ENCODE data around the gene IFT43. TPM values are rescaled to one million over a fixed set of nuclear protein-coding genes. Genes with fewer than 3 reads are reported as not detected.
A peak's percentile ranks its signal among the peaks of the same experiment; 100 is the strongest.

The IFT43 gene
- total RNA-seq, 1 donor from 2014 or later, result 30.2 TPM

- DNase-seq (ENCODE audit: low read depth), result no peak
Measured at GRCh38 chr14:76112889-76113624, 127.5 kb downstream of the IFT43 start.

DNA sequence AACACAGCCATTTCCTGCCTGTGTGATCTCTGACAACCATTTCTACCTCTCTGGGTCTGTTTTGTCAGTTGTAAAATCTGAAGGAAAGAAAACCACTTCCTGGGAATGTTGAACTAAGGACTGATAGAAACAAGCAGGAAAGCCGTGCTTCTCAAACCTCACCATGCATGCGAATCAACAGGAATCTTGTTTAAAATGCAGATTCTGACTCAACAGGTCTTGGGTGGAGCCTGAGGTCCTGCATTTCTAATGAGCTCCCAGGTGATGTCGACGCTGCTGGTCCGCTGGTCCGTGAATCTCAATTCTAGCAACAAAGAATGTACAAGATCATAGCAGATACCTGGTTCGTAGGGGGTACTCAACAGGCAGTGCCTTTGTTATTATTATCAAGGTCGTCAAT is 128.1 kb downstream of the IFT43 start:
- DNase-seq (ENCODE audit: low read depth), result no peak

- no peak for DNase-seq (ENCODE audit: low read depth)
Measured at GRCh38 chr14:76115010-76115422, 129.5 kb downstream of the IFT43 start.

GRCh38 chr14:76117789-76118484 is 132.4 kb downstream of the IFT43 start:
- DNase-seq (ENCODE audit: low read depth), result no peak

GRCh38 chr14:76118594-76118993 is 133.0 kb downstream of the IFT43 start:
- DNase-seq (ENCODE audit: low read depth), result no peak

DNA sequence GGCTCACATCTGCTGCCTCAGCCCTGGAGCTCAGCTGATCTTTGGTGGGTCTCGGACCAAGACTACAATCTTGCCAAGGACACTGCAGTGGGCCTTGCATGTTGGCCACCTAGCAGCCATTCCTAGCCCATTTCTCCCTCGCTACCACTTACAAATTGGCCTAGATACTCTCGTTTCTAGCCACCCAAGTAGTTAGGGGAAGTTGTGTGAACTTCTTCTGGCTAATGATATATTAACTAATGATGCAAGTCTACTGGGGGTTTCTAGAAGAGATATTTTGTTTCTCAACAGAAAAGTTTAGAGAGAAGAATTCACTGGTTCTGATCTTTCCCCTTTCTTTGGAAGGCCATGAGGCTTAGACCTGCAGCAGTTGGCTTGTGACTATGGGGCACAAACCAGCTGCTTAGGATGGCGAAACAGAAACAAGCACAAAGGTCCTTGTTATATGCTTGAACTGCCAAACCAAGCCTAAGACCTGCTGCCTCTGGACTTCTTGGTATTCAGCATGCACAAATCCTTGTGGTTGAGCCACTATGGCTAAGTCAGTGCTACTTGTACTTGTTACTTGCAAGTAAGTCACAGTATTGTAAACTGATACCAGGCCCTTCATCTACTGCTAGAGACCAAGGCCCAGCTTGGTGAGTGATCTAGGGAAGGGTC is 135.7 kb downstream of the IFT43 start:
- DNase-seq (ENCODE audit: low read depth), result no peak

- DNase-seq (ENCODE audit: low read depth), result no peak
Measured at GRCh38 chr14:76123426-76124225, 138.1 kb downstream of the IFT43 start.

GRCh38 chr14:76125511-76125910 is 139.9 kb downstream of the IFT43 start:
- DNase-seq (ENCODE audit: low read depth), result no peak

- no peak for DNase-seq (ENCODE audit: low read depth)
Measured at GRCh38 chr14:76126076-76126475, 140.5 kb downstream of the IFT43 start.

- no peak for DNase-seq (ENCODE audit: low read depth)
Measured at GRCh38 chr14:76129851-76130576, 144.5 kb downstream of the IFT43 start.

DNA sequence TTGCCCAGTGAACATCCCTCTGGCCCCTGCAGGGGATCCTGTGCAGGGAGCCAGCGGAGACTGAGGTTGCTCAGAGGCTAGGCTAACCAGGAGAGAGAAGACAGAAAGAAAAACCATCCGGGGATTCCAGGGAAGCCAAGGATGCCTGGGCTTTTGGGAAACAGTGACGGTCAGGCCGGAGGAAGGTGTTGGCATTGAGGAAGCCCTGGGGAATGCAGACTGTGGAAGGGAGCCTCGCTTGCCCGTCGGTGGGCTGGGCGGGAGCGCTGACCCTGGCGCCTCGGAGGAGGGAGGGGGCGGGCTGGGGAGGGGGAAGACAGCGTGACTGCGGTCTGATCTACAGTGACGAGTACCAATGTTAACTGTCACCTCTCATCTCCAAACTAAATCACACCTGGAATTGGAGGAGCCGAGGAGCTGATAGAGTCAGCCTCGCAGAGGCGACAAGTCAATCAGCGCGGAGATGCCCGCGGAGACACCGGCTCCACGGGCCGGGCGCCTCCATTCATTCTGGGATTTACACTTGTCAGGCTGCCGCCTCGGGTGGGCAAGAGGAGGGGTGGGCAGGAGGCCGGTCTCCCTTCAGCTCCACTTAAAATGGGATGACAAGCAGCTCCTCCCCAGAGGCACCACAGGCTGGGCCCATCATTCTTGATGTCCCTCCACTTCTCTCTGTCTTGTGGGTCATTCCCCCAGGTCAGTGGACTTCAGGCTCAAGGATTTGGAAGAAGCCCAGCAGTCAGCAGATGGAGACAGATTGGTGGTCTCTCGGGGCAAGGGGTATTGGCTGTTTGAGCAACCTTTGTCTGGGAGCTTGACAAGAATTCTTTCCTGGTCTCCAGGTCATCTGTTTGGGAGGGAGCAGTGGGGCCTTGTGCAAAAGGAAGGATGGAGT is 145.8 kb downstream of the IFT43 start:
- DNase-seq (ENCODE audit: low read depth), result no peak

DNA sequence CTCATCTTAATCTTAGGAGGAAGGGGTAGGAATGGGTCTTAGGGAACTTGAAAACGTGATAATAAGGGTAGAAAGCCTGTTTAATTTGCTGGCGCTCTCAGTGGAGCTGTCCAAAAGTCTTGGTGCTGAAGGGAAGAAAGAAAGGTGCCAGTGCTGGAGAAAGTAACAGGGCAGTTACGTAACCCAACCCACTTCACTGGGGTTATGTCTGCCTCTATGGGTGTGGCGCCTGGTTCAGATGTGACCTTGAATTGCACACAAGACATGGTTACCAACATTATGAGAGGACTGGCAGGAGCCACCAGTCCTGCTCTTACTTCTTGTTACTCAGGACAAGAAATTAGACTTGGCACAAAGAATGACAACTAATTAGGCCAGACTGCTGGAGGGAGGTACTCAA is 147.5 kb downstream of the IFT43 start:
- peak; percentile 27 for DNase-seq (ENCODE audit: low read depth)

Other genes with a start within 250 kb of the IFT43 start
- 2.6 and 4.2 TPM in 2 replicates for gene TGFB3, start 3.8 kb upstream of the IFT43 start, total RNA-seq
- gene GPATCH2L, start 166.2 kb downstream of the IFT43 start, total RNA-seq, result 85.6 and 101 TPM in 2 replicates

All from renal cortical epithelial cell (primary cell).